Measurements from ENCODE around the gene COL4A1.

COL4A1 gene

DNA sequence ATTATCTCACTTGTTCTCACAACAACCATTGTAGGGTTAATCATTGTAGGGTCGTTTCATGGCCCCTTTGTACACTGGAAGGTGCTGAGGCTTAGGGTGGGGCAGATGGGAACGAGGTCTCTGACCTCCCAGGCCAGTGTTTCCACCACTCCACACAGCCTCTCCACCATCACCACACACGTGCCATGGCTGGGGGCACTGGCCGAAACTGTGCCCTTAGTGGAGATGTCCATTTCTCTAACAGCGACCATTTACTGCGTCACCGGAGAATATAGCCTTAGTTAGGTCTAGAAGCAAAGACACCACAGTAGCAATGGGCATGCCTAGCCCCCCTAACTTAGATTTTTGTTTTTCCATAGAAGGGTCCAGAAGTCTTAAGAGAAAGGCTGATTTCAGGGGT lies 36.5 kb downstream of the COL4A1 start:
- no peak for DNase-seq (ENCODE audit: low spot score)
- Histone ChIP-seq H3K18ac (ENCODE audit: low read length) (peak overlapping the region; percentile 54), H3K27me3 (ENCODE audit: control insufficient read depth in 3 of 3, insufficient read depth in 3 of 3, low read depth in 1 of 3, low read length in 3 of 3) (no peaks in the 10 kb centered on the region), H4K8ac (ENCODE audit: low read depth, low read length) (no peak overlapping the region), H3K23ac (ENCODE audit: low read depth, low read length, poor library complexity) (no peak overlapping the region), H2AK5ac (ENCODE audit: low read depth, low read length) (no peak overlapping the region), H3K14ac (ENCODE audit: low read length) (no peak overlapping the region), H3K9me3 (replicated peaks in 1 of 2; ENCODE audit: control insufficient read depth in 2 of 2, insufficient read depth in 1 of 2, low read depth in 1 of 2, low read length in 2 of 2) (no peaks in the 10 kb centered on the region), H2BK120ac (ENCODE audit: low read depth, low read length) (no peak overlapping the region), H2BK5ac (ENCODE audit: low read length) (no peak overlapping the region), H2AFZ (ENCODE audit: low read length) (no peak overlapping the region), H3K36me3 (replicated peaks in 1 of 2; ENCODE audit: control insufficient read depth in 2 of 2, insufficient read depth in 2 of 2, low read length in 2 of 2) (peaks cover 0 to 1% of the 10 kb centered on the region in 2 donors), H3K9ac (ENCODE audit: low read depth, low read length, poor library complexity) (no peak overlapping the region), H3K79me1 (ENCODE audit: low read depth, low read length) (peaks cover 2% of the 10 kb centered on the region), H3K4me2 (ENCODE audit: insufficient read depth, low read length, poor library complexity, severe bottlenecking) (no peak overlapping the region), H3K4ac (ENCODE audit: low read length) (no peak overlapping the region), H4K91ac (ENCODE audit: low read depth, low read length, poor library complexity) (no peak overlapping the region), H2BK15ac (ENCODE audit: low read length) (no peak overlapping the region), H2BK12ac (ENCODE audit: low read length) (no peak overlapping the region), H3K27ac (replicated peaks; ENCODE audit: low read length) (no peak overlapping the region), H3K4me1 (ENCODE audit: control insufficient read depth in 2 of 2, insufficient read depth in 1 of 2, low read depth in 1 of 2, low read length in 2 of 2) (peaks cover 31 to 34% of the 10 kb centered on the region in 2 donors), H3K4me3 (ENCODE audit: low read length in 2 of 2) (no peak overlapping the region)
- WGBS, 2 donors (ENCODE audit: extremely low coverage in 2 of 2, insufficient read length in 2 of 2, insufficient replicate concordance in 1 of 2) = no CpG with 5 or more reads among the region's 7 CpGs

DNA sequence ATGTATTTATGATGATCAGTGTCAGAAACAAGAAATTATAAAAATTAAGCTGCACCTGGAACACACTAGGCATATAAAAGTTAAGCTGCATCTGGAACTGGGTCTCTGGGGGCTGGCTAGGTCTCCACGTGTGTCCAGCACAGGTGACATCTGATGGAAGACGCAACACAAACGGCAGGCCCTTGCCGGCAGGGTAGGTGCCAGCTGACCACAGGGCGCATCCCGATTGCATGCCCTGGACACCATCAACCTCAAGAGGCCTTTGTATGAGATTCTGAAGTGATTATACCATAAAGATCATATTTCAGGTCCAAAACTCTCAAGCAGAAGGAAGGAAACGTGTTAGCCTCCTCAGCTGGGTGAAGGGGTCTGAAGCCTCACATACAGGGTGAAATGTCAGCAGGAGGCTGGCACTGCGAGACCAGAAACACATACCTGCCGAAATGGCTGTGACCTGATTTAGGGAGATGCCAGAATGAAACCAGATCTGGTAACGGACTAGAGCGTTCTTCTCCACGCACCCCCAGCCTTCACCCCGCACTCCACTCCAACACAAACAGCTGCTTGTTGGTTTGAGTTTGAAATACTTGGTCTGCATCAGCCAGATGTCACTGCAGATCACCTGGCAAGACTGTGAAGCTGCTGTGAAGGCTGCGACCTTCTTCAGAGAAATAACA lies 37.3 kb downstream of the COL4A1 start:
- Histone ChIP-seq H2BK12ac (ENCODE audit: low read length) (no peak overlapping the region), H3K4ac (ENCODE audit: low read length) (no peak overlapping the region), H3K4me2 (ENCODE audit: insufficient read depth, low read length, poor library complexity, severe bottlenecking) (no peak overlapping the region), H3K4me3 (ENCODE audit: low read length in 2 of 2) (no peak overlapping the region), H2BK5ac (ENCODE audit: low read length) (no peak overlapping the region), H3K4me1 (ENCODE audit: control insufficient read depth in 2 of 2, insufficient read depth in 1 of 2, low read depth in 1 of 2, low read length in 2 of 2) (peaks cover 40% of the 10 kb centered on the region in 2 donors), H2AK5ac (ENCODE audit: low read depth, low read length) (no peak overlapping the region), H3K9ac (ENCODE audit: low read depth, low read length, poor library complexity) (no peak overlapping the region), H3K79me1 (ENCODE audit: low read depth, low read length) (peaks cover 2% of the 10 kb centered on the region), H3K27ac (replicated peaks; ENCODE audit: low read length) (no peak overlapping the region), H2BK15ac (ENCODE audit: low read length) (no peak overlapping the region), H4K91ac (ENCODE audit: low read depth, low read length, poor library complexity) (no peak overlapping the region), H3K23ac (ENCODE audit: low read depth, low read length, poor library complexity) (no peak overlapping the region), H3K18ac (ENCODE audit: low read length) (no peak overlapping the region), H2BK120ac (ENCODE audit: low read depth, low read length) (no peak overlapping the region), H3K14ac (ENCODE audit: low read length) (no peak overlapping the region), H2AFZ (ENCODE audit: low read length) (no peak overlapping the region), H3K27me3 (ENCODE audit: control insufficient read depth in 3 of 3, insufficient read depth in 3 of 3, low read depth in 1 of 3, low read length in 3 of 3) (no peaks in the 10 kb centered on the region), H3K36me3 (replicated peaks in 1 of 2; ENCODE audit: control insufficient read depth in 2 of 2, insufficient read depth in 2 of 2, low read length in 2 of 2) (peaks cover 0 to 5% of the 10 kb centered on the region in 2 donors), H3K9me3 (replicated peaks in 1 of 2; ENCODE audit: control insufficient read depth in 2 of 2, insufficient read depth in 1 of 2, low read depth in 1 of 2, low read length in 2 of 2) (no peaks in the 10 kb centered on the region), H4K8ac (ENCODE audit: low read depth, low read length) (no peak overlapping the region)
- no CpG with 5 or more reads among the region's 14 CpGs for WGBS, 2 donors (ENCODE audit: extremely low coverage in 2 of 2, insufficient read length in 2 of 2, insufficient replicate concordance in 1 of 2)
- no peak for DNase-seq (ENCODE audit: low spot score)

DNA sequence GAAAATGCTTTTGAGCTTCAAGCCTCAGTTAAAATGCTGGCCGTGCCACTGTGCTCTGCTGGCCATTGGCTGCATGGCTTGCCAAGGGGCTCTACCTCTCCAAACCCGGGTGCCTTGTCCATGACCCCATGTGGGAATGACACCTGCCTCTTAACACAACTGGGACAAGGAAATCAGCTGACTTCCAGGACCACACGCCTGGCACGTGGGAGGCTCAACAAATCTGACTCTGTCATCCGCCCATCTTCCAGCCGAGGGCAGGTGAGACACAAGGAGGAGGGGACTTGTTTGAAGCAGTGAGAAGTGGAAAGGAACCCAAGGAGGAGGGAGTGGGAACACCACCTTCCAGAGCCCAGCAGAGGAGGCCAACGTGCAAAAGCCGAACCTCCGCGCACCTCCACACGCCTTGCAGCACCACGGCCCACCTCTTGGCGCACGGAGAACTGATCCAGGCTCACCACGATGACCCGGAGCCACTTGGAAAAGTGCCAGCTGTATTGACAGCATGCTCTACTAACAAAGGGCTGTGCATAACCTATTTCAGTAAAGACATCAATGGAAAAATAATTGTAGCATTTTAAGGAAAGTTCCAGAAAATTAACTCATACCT lies 38.3 kb downstream of the COL4A1 start:
- WGBS, 2 donors (ENCODE audit: extremely low coverage in 2 of 2, insufficient read length in 2 of 2, insufficient replicate concordance in 1 of 2) = no CpG with 5 or more reads among the region's 16 CpGs
- Histone ChIP-seq H2BK5ac (ENCODE audit: low read length) (no peak overlapping the region), H4K8ac (ENCODE audit: low read depth, low read length) (no peak overlapping the region), H2AFZ (ENCODE audit: low read length) (no peak overlapping the region), H3K4ac (ENCODE audit: low read length) (no peak overlapping the region), H3K18ac (ENCODE audit: low read length) (peak overlapping the region; percentile 4), H3K9me3 (replicated peaks in 1 of 2; ENCODE audit: control insufficient read depth in 2 of 2, insufficient read depth in 1 of 2, low read depth in 1 of 2, low read length in 2 of 2) (no peaks in the 10 kb centered on the region), H3K4me1 (ENCODE audit: control insufficient read depth in 2 of 2, insufficient read depth in 1 of 2, low read depth in 1 of 2, low read length in 2 of 2) (peaks cover 36 to 42% of the 10 kb centered on the region in 2 donors), H3K27me3 (ENCODE audit: control insufficient read depth in 3 of 3, insufficient read depth in 3 of 3, low read depth in 1 of 3, low read length in 3 of 3) (no peaks in the 10 kb centered on the region), H2BK15ac (ENCODE audit: low read length) (no peak overlapping the region), H2BK120ac (ENCODE audit: low read depth, low read length) (no peak overlapping the region), H2BK12ac (ENCODE audit: low read length) (no peak overlapping the region), H3K4me2 (ENCODE audit: insufficient read depth, low read length, poor library complexity, severe bottlenecking) (no peak overlapping the region), H2AK5ac (ENCODE audit: low read depth, low read length) (no peak overlapping the region), H4K91ac (ENCODE audit: low read depth, low read length, poor library complexity) (no peak overlapping the region), H3K79me1 (ENCODE audit: low read depth, low read length) (peaks cover 2% of the 10 kb centered on the region), H3K14ac (ENCODE audit: low read length) (no peak overlapping the region), H3K9ac (ENCODE audit: low read depth, low read length, poor library complexity) (no peak overlapping the region), H3K4me3 (ENCODE audit: low read length in 2 of 2) (no peak overlapping the region), H3K23ac (ENCODE audit: low read depth, low read length, poor library complexity) (peak overlapping the region; percentile 22), H3K36me3 (replicated peaks in 1 of 2; ENCODE audit: control insufficient read depth in 2 of 2, insufficient read depth in 2 of 2, low read length in 2 of 2) (peaks cover 0 to 5% of the 10 kb centered on the region in 2 donors), H3K27ac (replicated peaks; ENCODE audit: low read length) (no peak overlapping the region)
- DNase-seq (ENCODE audit: low spot score) = no peak

DNA sequence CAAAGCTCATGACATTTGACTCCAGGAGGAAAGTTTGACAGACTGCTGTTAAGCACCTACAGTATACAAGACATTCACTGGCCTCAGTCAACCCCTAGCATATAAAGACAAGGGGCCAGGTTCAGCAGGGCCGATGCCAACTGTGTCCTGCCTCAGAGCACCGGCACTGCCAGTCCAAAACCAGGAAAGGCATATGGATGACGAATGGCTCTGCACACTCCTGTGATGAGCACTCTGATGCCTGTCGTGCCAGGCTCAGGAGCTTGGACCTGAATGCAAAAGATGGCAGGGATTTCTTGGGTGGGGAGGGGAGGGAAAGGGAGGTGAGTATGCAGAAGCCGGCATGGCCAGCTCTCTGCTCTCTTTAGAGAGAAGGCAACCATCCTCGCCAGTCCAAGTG lies 38.9 kb downstream of the COL4A1 start:
- Histone ChIP-seq H3K4me3 (ENCODE audit: low read length in 2 of 2) (peak overlapping the region in 1 of 2 donors; percentile 16), H3K14ac (ENCODE audit: low read length) (no peak overlapping the region), H3K79me1 (ENCODE audit: low read depth, low read length) (peaks cover 2% of the 10 kb centered on the region), H2BK5ac (ENCODE audit: low read length) (no peak overlapping the region), H3K9ac (ENCODE audit: low read depth, low read length, poor library complexity) (no peak overlapping the region), H2AFZ (ENCODE audit: low read length) (no peak overlapping the region), H3K18ac (ENCODE audit: low read length) (no peak overlapping the region), H4K8ac (ENCODE audit: low read depth, low read length) (no peak overlapping the region), H3K4me2 (ENCODE audit: insufficient read depth, low read length, poor library complexity, severe bottlenecking) (no peak overlapping the region), H2AK5ac (ENCODE audit: low read depth, low read length) (no peak overlapping the region), H3K4ac (ENCODE audit: low read length) (no peak overlapping the region), H2BK15ac (ENCODE audit: low read length) (no peak overlapping the region), H3K4me1 (ENCODE audit: control insufficient read depth in 2 of 2, insufficient read depth in 1 of 2, low read depth in 1 of 2, low read length in 2 of 2) (peaks cover 30 to 40% of the 10 kb centered on the region in 2 donors), H2BK120ac (ENCODE audit: low read depth, low read length) (no peak overlapping the region), H3K27ac (replicated peaks; ENCODE audit: low read length) (no peak overlapping the region), H4K91ac (ENCODE audit: low read depth, low read length, poor library complexity) (no peak overlapping the region), H2BK12ac (ENCODE audit: low read length) (no peak overlapping the region), H3K27me3 (ENCODE audit: control insufficient read depth in 3 of 3, insufficient read depth in 3 of 3, low read depth in 1 of 3, low read length in 3 of 3) (no peaks in the 10 kb centered on the region), H3K9me3 (replicated peaks in 1 of 2; ENCODE audit: control insufficient read depth in 2 of 2, insufficient read depth in 1 of 2, low read depth in 1 of 2, low read length in 2 of 2) (no peaks in the 10 kb centered on the region), H3K23ac (ENCODE audit: low read depth, low read length, poor library complexity) (no peak overlapping the region), H3K36me3 (replicated peaks in 1 of 2; ENCODE audit: control insufficient read depth in 2 of 2, insufficient read depth in 2 of 2, low read length in 2 of 2) (peaks cover 0 to 5% of the 10 kb centered on the region in 2 donors)
- no peak for DNase-seq (ENCODE audit: low spot score)
- WGBS, 2 donors (ENCODE audit: extremely low coverage in 2 of 2, insufficient read length in 2 of 2, insufficient replicate concordance in 1 of 2) = no CpG with 5 or more reads among the region's 6 CpGs

Data from neuronal stem cell (in vitro differentiated cells).